HepG2 (cell line): ENCODE measurements around the gene PNPLA8. TPM values are rescaled to one million over a fixed set of nuclear protein-coding genes. Genes with fewer than 3 reads are reported as not detected.

Experiments used
- BCL6 ChIP-seq: IDR thresholded peaks from 2 replicates; pipeline ENCODE4 v1.6.1; 2016; ENCODE audit warnings: missing genetic modification reagents, missing compliant biosample characterization
- BORCS8-MEF2B ChIP-seq: sonication (generic); formaldehyde crosslinking; IDR thresholded peaks from 2 replicates; pipeline ENCODE4 v1.8.0; 2022; ENCODE audit warnings: mild to moderate bottlenecking, missing genetic modification reagents
- E2F1 ChIP-seq: sonication (generic); formaldehyde crosslinking; IDR thresholded peaks from 2 replicates; pipeline ENCODE4 v1.5.0; 2020; ENCODE audit warnings: missing genetic modification reagents
- E2F2 ChIP-seq: sonication (generic); formaldehyde crosslinking; IDR thresholded peaks from 2 replicates; pipeline ENCODE4 v1.4.0; 2020; ENCODE audit warnings: missing genetic modification reagents, borderline replicate concordance
- EHMT2 ChIP-seq: fragments of 200-600 bp; sonication (generic); IDR thresholded peaks from 2 replicates; pipeline ENCODE4 v1.7.0; 2017; ENCODE audit warnings: antibody characterized with exemption, low read depth, low read length, borderline replicate concordance
- HCFC1 ChIP-seq: fragments of 150-350 bp; IDR thresholded peaks from 2 replicates; pipeline ENCODE4 v1.6.1; 2014; ENCODE audit warnings: low read depth, low read length
- LCORL ChIP-seq, 2 experiments: fragments of 450-650 bp in 1 of 2; sonication (generic) in 1 of 2; formaldehyde crosslinking in 1 of 2; IDR thresholded peaks; 2 replicates each; pipeline versions ENCODE4 v1.5.0 to v1.6.1; 2017 to 2020; ENCODE audit warnings: antibody characterized with exemption in 1 of 2, missing genetic modification reagents in 1 of 2
- NCOA2 ChIP-seq: sonication (generic); formaldehyde crosslinking; IDR thresholded peaks from 2 replicates; pipeline ENCODE4 v1.8.0; 2022; ENCODE audit warnings: inconsistent platforms
- PRDM15 ChIP-seq: sonication (generic); formaldehyde crosslinking; IDR thresholded peaks from 2 replicates; pipeline ENCODE4 v1.4.0; 2020; ENCODE audit warnings: missing genetic modification reagents
- SKI ChIP-seq: fragments of 450-650 bp; IDR thresholded peaks from one replicate; pipeline ENCODE4 v1.6.1; 2018; ENCODE audit warnings: mild to moderate bottlenecking; ENCODE audit not compliant: partially characterized antibody
- ZHX1 ChIP-seq: sonication (generic); formaldehyde crosslinking; IDR thresholded peaks from 2 replicates; pipeline ENCODE4 v1.8.1; 2022; ENCODE audit warnings: low read depth, mild to moderate bottlenecking, missing genetic modification reagents
- ZNF296 ChIP-seq: sonication (generic); formaldehyde crosslinking; conservative IDR thresholded peaks from 2 replicates; pipeline ENCODE4 v1.5.0; 2020; ENCODE audit warnings: mild to moderate bottlenecking, missing genetic modification reagents
- ZNF510 ChIP-seq: sonication (generic); formaldehyde crosslinking; IDR thresholded peaks from 2 replicates; pipeline ENCODE4 v1.4.0; 2020; ENCODE audit warnings: low read depth, mild to moderate bottlenecking, missing genetic modification reagents
- ZNF569 ChIP-seq: sonication (generic); formaldehyde crosslinking; IDR thresholded peaks from 2 replicates; pipeline ENCODE4 v1.5.0; 2020; ENCODE audit warnings: mild to moderate bottlenecking, missing genetic modification reagents, moderate library complexity, borderline replicate concordance
- polyA plus RNA-seq, 8 experiments: library from polyadenylated mRNA; depleted of rRNA in 3 of 8; stranded (reverse) in 7 of 8; unstranded in 1 of 8; fragments of >200 nt; fragmentation: Illumina TruSeq in 4 of 8; extraction: Trizol in 4 of 8; gene quantifications; 2 replicates each; pipeline versions ENCODE4 v1.2.1 to v1.2.3, GENCODE V29; 2011 to 2016; ENCODE audit warnings: low read depth in 4 of 8, missing spikeins in 1 of 8, mixed read lengths in 1 of 8; ENCODE audit not compliant: insufficient read depth in 1 of 8
- total RNA-seq, 5 experiments: library from RNA; depleted of rRNA; stranded (reverse); fragments of >200 nt; fragmentation: Illumina TruSeq; extraction: Trizol; gene quantifications; 2 replicates each; pipeline ENCODE4 v1.2.3, GENCODE V29; 2016; ENCODE audit warnings: low read depth in 1 of 5
- TF ChIP-seq, protein P1 (sequence below), 2 experiments: IDR thresholded peaks; 2 replicates each; pipeline ENCODE4 v1.6.1; 2011 to 2012; ENCODE audit warnings: low read length in 2 of 2, borderline replicate concordance in 1 of 2, low read depth in 1 of 2, mild to moderate bottlenecking in 1 of 2, moderate library complexity in 1 of 2

The PNPLA8 gene
- total and polyA plus RNA-seq, 2 of the 13 experiments (the other 11 are each of a cell fraction or from before 2014, with no cell fraction given), result 6.3 to 11.4 TPM

GRCh38 chr7:108525985-108526767 lies at the start of gene PNPLA8 (continued):
- TF ChIP-seq E2F2 (CRISPR knock-in tag) (no peak), BORCS8-MEF2B (CRISPR knock-in tag) (peak; percentile 90), EHMT2 (peak; percentile 77; the same call in 1 of the 2 replicates), LCORL (IDR thresholded peaks at IDR 0.05) (no peak), LCORL (CRISPR knock-in tag; IDR thresholded peaks at IDR 0.05) (peak; percentile 94), NCOA2 (CRISPR knock-in tag) (peak; percentile 16; the same call in 1 of the 2 replicates), ZNF569 (CRISPR knock-in tag) (no peak; the same call in 1 of the 2 replicates), E2F1 (CRISPR knock-in tag) (peak; percentile 92), ZNF296 (CRISPR knock-in tag) (no peak), BCL6 (CRISPR knock-in tag) (peak; percentile 31; the same call in 1 of the 2 replicates), HCFC1 (no peak; the same call in 1 of the 2 replicates), SKI (no peak), ZHX1 (CRISPR knock-in tag) (no peak), PRDM15 (no peak), ZNF510 (CRISPR knock-in tag) (no peak)
- TF ChIP-seq, protein P1, sequence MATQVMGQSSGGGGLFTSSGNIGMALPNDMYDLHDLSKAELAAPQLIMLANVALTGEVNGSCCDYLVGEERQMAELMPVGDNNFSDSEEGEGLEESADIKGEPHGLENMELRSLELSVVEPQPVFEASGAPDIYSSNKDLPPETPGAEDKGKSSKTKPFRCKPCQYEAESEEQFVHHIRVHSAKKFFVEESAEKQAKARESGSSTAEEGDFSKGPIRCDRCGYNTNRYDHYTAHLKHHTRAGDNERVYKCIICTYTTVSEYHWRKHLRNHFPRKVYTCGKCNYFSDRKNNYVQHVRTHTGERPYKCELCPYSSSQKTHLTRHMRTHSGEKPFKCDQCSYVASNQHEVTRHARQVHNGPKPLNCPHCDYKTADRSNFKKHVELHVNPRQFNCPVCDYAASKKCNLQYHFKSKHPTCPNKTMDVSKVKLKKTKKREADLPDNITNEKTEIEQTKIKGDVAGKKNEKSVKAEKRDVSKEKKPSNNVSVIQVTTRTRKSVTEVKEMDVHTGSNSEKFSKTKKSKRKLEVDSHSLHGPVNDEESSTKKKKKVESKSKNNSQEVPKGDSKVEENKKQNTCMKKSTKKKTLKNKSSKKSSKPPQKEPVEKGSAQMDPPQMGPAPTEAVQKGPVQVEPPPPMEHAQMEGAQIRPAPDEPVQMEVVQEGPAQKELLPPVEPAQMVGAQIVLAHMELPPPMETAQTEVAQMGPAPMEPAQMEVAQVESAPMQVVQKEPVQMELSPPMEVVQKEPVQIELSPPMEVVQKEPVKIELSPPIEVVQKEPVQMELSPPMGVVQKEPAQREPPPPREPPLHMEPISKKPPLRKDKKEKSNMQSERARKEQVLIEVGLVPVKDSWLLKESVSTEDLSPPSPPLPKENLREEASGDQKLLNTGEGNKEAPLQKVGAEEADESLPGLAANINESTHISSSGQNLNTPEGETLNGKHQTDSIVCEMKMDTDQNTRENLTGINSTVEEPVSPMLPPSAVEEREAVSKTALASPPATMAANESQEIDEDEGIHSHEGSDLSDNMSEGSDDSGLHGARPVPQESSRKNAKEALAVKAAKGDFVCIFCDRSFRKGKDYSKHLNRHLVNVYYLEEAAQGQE (IDR thresholded peaks at IDR 0.05; ENCODE audit: borderline replicate concordance in 1 of 2, low read depth in 1 of 2, low read length in 2 of 2), result peak in 1 of 2 experiments; percentile 26; a peak in 1 of 4 replicates
